ENCODE measurements around the gene ATP8B1.

The ATP8B1 gene

GRCh38 chr18:57792631-57793301 is 10.3 kb downstream of the ATP8B1 start:
- Histone ChIP-seq H3K27ac (ENCODE audit: low read depth, low read length) (no peak overlapping the region), H3K4me1 (ENCODE audit: control insufficient read depth in 1 of 2, insufficient read depth in 2 of 2, low read length in 2 of 2) (peaks cover 3 to 6% of the 10 kb centered on the region in 2 experiments), H3K36me3 (ENCODE audit: control insufficient read depth in 1 of 2, insufficient read depth in 2 of 2, low read length in 2 of 2) (no peaks in the 10 kb centered on the region), H2AFZ (ENCODE audit: insufficient read depth, low read length, poor library complexity) (no peak overlapping the region), H3K27me3 (ENCODE audit: insufficient read depth, low read length) (no peaks in the 10 kb centered on the region), H4K8ac (ENCODE audit: low read depth, low read length) (no peak overlapping the region), H3K9ac (ENCODE audit: low read length) (no peak overlapping the region), H3K4me3 (ENCODE audit: low read depth, low read length) (no peak overlapping the region), H3K23ac (ENCODE audit: low read length) (no peak overlapping the region), H3K9me3 (ENCODE audit: insufficient read depth, low read depth, low read length) (no peaks in the 10 kb centered on the region), H2BK12ac (ENCODE audit: low read length) (no peak overlapping the region), H4K12ac (ENCODE audit: low read depth, low read length) (no peak overlapping the region), H2BK120ac (ENCODE audit: insufficient read depth, low read length, poor library complexity) (no peak overlapping the region), H3K79me1 (ENCODE audit: low read length) (no peaks in the 10 kb centered on the region), H3K14ac (ENCODE audit: low read length) (no peak overlapping the region), H2BK5ac (ENCODE audit: low read depth, low read length, poor library complexity) (no peak overlapping the region), H3K4me2 (ENCODE audit: low read length) (no peak overlapping the region), H4K91ac (ENCODE audit: low read depth, low read length) (no peak overlapping the region), H2AK5ac (ENCODE audit: low read length) (no peak overlapping the region), H3K18ac (ENCODE audit: low read length) (no peak overlapping the region), H3K4ac (ENCODE audit: low read depth, low read length) (no peak overlapping the region), H3K79me2 (ENCODE audit: control insufficient read depth, insufficient read depth, low read length, poor library complexity) (no peaks in the 10 kb centered on the region)
- no CpG with 5 or more reads among the region's 9 CpGs for WGBS (ENCODE audit: extremely low coverage, insufficient coverage, insufficient read length)
- no peak for DNase-seq

- H4K91ac ChIP-seq (ENCODE audit: low read depth, low read length): no peak overlapping the region
- no peaks in the 10 kb centered on the region for H3K36me3 ChIP-seq (ENCODE audit: control insufficient read depth in 1 of 2, insufficient read depth in 2 of 2, low read length in 2 of 2)
- no peak overlapping the region for H2AK5ac ChIP-seq (ENCODE audit: low read length)
- no peak overlapping the region for H2AFZ ChIP-seq (ENCODE audit: insufficient read depth, low read length, poor library complexity)
- no peak overlapping the region for H3K4ac ChIP-seq (ENCODE audit: low read depth, low read length)
- H3K27me3 ChIP-seq (ENCODE audit: insufficient read depth, low read length): no peaks in the 10 kb centered on the region
- no peak overlapping the region for H3K14ac ChIP-seq (ENCODE audit: low read length)
- no peak overlapping the region for H4K12ac ChIP-seq (ENCODE audit: low read depth, low read length)
- no peak for DNase-seq
- H3K79me1 ChIP-seq (ENCODE audit: low read length): no peaks in the 10 kb centered on the region
- no peak overlapping the region for H3K4me3 ChIP-seq (ENCODE audit: low read depth, low read length)
- no peak overlapping the region for H4K8ac ChIP-seq (ENCODE audit: low read depth, low read length)
- H3K23ac ChIP-seq (ENCODE audit: low read length): no peak overlapping the region
- H3K4me1 ChIP-seq (ENCODE audit: control insufficient read depth in 1 of 2, insufficient read depth in 2 of 2, low read length in 2 of 2): peaks cover 0 to 1% of the 10 kb centered on the region in 2 experiments
- H2BK12ac ChIP-seq (ENCODE audit: low read length): no peak overlapping the region
- no peak overlapping the region for H3K18ac ChIP-seq (ENCODE audit: low read length)
- H3K79me2 ChIP-seq (ENCODE audit: control insufficient read depth, insufficient read depth, low read length, poor library complexity): no peaks in the 10 kb centered on the region
- H3K9ac ChIP-seq (ENCODE audit: low read length): no peak overlapping the region
- H3K4me2 ChIP-seq (ENCODE audit: low read length): no peak overlapping the region
- no peak overlapping the region for H3K27ac ChIP-seq (ENCODE audit: low read depth, low read length)
- no peak overlapping the region for H2BK120ac ChIP-seq (ENCODE audit: insufficient read depth, low read length, poor library complexity)
- no CpG with 5 or more reads among the region's 2 CpGs for WGBS (ENCODE audit: extremely low coverage, insufficient coverage, insufficient read length)
- no peak overlapping the region for H2BK5ac ChIP-seq (ENCODE audit: low read depth, low read length, poor library complexity)
- no peaks in the 10 kb centered on the region for H3K9me3 ChIP-seq (ENCODE audit: insufficient read depth, low read depth, low read length)
These were observed 11.2 kb downstream of the ATP8B1 start for GRCh38 chr18:57791911-57792310.

DNA sequence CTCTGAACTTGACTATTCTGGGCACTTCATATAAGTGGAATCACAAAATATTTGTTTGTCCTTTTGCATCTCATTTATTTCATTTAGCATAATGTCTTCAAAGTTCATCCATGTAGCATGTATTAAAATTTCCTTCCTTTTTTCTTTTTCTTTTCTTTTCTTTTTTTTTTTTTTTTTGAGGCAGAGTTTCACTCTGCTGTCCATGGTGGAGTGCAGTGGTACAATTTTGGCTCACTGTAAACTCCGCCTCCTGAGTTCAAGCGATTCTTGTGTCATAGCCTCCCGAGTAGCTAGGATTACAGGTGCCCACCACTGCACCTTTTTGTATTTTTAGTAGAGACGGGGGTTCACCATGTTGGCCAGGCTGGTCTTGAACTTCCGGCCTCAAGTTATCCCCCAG is 11.9 kb downstream of the ATP8B1 start:
- WGBS (ENCODE audit: extremely low coverage, insufficient coverage, insufficient read length): no CpG with 5 or more reads among the region's 5 CpGs
- no peak overlapping the region for H4K12ac ChIP-seq (ENCODE audit: low read depth, low read length)

GRCh38 chr18:57790316-57790715 is 12.8 kb downstream of the ATP8B1 start:
- Histone ChIP-seq H3K79me1 (ENCODE audit: low read length) (no peaks in the 10 kb centered on the region), H2BK120ac (ENCODE audit: insufficient read depth, low read length, poor library complexity) (no peak overlapping the region), H3K9ac (ENCODE audit: low read length) (no peak overlapping the region), H4K8ac (ENCODE audit: low read depth, low read length) (no peak overlapping the region), H3K79me2 (ENCODE audit: control insufficient read depth, insufficient read depth, low read length, poor library complexity) (no peaks in the 10 kb centered on the region), H4K12ac (ENCODE audit: low read depth, low read length) (no peak overlapping the region), H3K4ac (ENCODE audit: low read depth, low read length) (no peak overlapping the region), H3K23ac (ENCODE audit: low read length) (no peak overlapping the region), H2AK5ac (ENCODE audit: low read length) (no peak overlapping the region), H3K27me3 (ENCODE audit: insufficient read depth, low read length) (no peaks in the 10 kb centered on the region), H3K4me2 (ENCODE audit: low read length) (no peak overlapping the region), H4K91ac (ENCODE audit: low read depth, low read length) (no peak overlapping the region), H3K14ac (ENCODE audit: low read length) (no peak overlapping the region), H2BK5ac (ENCODE audit: low read depth, low read length, poor library complexity) (no peak overlapping the region), H3K27ac (ENCODE audit: low read depth, low read length) (no peak overlapping the region), H3K9me3 (ENCODE audit: insufficient read depth, low read depth, low read length) (no peaks in the 10 kb centered on the region), H2BK12ac (ENCODE audit: low read length) (no peak overlapping the region), H3K36me3 (ENCODE audit: control insufficient read depth in 1 of 2, insufficient read depth in 2 of 2, low read length in 2 of 2) (no peaks in the 10 kb centered on the region), H2AFZ (ENCODE audit: insufficient read depth, low read length, poor library complexity) (no peak overlapping the region), H3K4me3 (ENCODE audit: low read depth, low read length) (no peak overlapping the region), H3K4me1 (ENCODE audit: control insufficient read depth in 1 of 2, insufficient read depth in 2 of 2, low read length in 2 of 2) (peaks cover 0 to 1% of the 10 kb centered on the region in 2 experiments), H3K18ac (ENCODE audit: low read length) (no peak overlapping the region)
- no peak for DNase-seq
- WGBS (ENCODE audit: extremely low coverage, insufficient coverage, insufficient read length): 100% methylated on average over 1 of the region's 4 CpGs

More for the DNA sequence above, 11.9 kb downstream of the ATP8B1 start:
- H3K79me1 ChIP-seq (ENCODE audit: low read length): no peaks in the 10 kb centered on the region
- no peak overlapping the region for H3K4ac ChIP-seq (ENCODE audit: low read depth, low read length)
- no peak overlapping the region for H2BK120ac ChIP-seq (ENCODE audit: insufficient read depth, low read length, poor library complexity)
- no peaks in the 10 kb centered on the region for H3K36me3 ChIP-seq (ENCODE audit: control insufficient read depth in 1 of 2, insufficient read depth in 2 of 2, low read length in 2 of 2)
- H3K4me1 ChIP-seq (ENCODE audit: control insufficient read depth in 1 of 2, insufficient read depth in 2 of 2, low read length in 2 of 2): peaks cover 0 to 1% of the 10 kb centered on the region in 2 experiments
- H2AK5ac ChIP-seq (ENCODE audit: low read length): no peak overlapping the region
- H3K23ac ChIP-seq (ENCODE audit: low read length): no peak overlapping the region
- DNase-seq: no peak
- no peak overlapping the region for H4K8ac ChIP-seq (ENCODE audit: low read depth, low read length)
- no peak overlapping the region for H3K18ac ChIP-seq (ENCODE audit: low read length)
- no peak overlapping the region for H2BK12ac ChIP-seq (ENCODE audit: low read length)
- H2AFZ ChIP-seq (ENCODE audit: insufficient read depth, low read length, poor library complexity): no peak overlapping the region
- H2BK5ac ChIP-seq (ENCODE audit: low read depth, low read length, poor library complexity): no peak overlapping the region
- no peak overlapping the region for H3K9ac ChIP-seq (ENCODE audit: low read length)
- H3K27me3 ChIP-seq (ENCODE audit: insufficient read depth, low read length): no peaks in the 10 kb centered on the region
- H3K9me3 ChIP-seq (ENCODE audit: insufficient read depth, low read depth, low read length): no peaks in the 10 kb centered on the region
- H3K79me2 ChIP-seq (ENCODE audit: control insufficient read depth, insufficient read depth, low read length, poor library complexity): no peaks in the 10 kb centered on the region
- H3K27ac ChIP-seq (ENCODE audit: low read depth, low read length): no peak overlapping the region
- H3K4me3 ChIP-seq (ENCODE audit: low read depth, low read length): no peak overlapping the region
- H4K91ac ChIP-seq (ENCODE audit: low read depth, low read length): no peak overlapping the region
- H3K14ac ChIP-seq (ENCODE audit: low read length): no peak overlapping the region
- no peak overlapping the region for H3K4me2 ChIP-seq (ENCODE audit: low read length)
